Liver (tissue), 9 donors: ENCODE results near the gene TNS2. TPM values are rescaled to one million over a fixed set of nuclear protein-coding genes. Genes with fewer than 3 reads are reported as not detected.

Source experiments
- DNase-seq: peaks from one replicate; pipeline ENCODE4 v3.0.0-alpha.2; 2017; ENCODE audit warnings: low spot score
- H3K27ac ChIP-seq, 2 donors: one replicate each; pipeline ENCODE4 v1.7.0; 2013; ENCODE audit warnings: inconsistent platforms in 2 of 2, low read length in 2 of 2, control low read depth in 1 of 2, low read depth in 1 of 2, mild to moderate bottlenecking in 1 of 2
- H3K27me3 ChIP-seq, 4 donors: one replicate each; pipeline versions ENCODE4 v1.6.1 to v1.7.0; 2013; ENCODE audit warnings: low read length in 3 of 4, inconsistent platforms in 1 of 4, mild to moderate bottlenecking in 1 of 4, moderate library complexity in 1 of 4; ENCODE audit not compliant: control insufficient read depth in 4 of 4, insufficient read depth in 4 of 4
- H3K36me3 ChIP-seq, 4 donors: one replicate each; pipeline versions ENCODE4 v1.6.1 to v1.7.0; 2013; ENCODE audit warnings: low read length in 3 of 4, mild to moderate bottlenecking in 3 of 4, low read depth in 1 of 4, moderate library complexity in 1 of 4; ENCODE audit not compliant: control insufficient read depth in 4 of 4, insufficient read depth in 3 of 4
- H3K4me1 ChIP-seq, 4 donors: one replicate each; pipeline versions ENCODE4 v1.6.1 to v1.7.0; 2013; ENCODE audit warnings: low read length in 3 of 4, mild to moderate bottlenecking in 3 of 4, moderate library complexity in 1 of 4; ENCODE audit not compliant: control insufficient read depth in 4 of 4, insufficient read depth in 4 of 4
- H3K4me3 ChIP-seq, 3 donors: one replicate each; pipeline versions ENCODE4 v1.6.1 to v1.7.0; 2013; ENCODE audit warnings: low read length in 3 of 3, control low read depth in 1 of 3, low read depth in 1 of 3, mild to moderate bottlenecking in 1 of 3
- H3K9ac ChIP-seq, 2 donors: one replicate each; pipeline ENCODE4 v1.7.0; 2013; ENCODE audit warnings: low read length in 2 of 2, mild to moderate bottlenecking in 2 of 2, moderate library complexity in 2 of 2, control low read depth in 1 of 2, low read depth in 1 of 2
- H3K9me3 ChIP-seq, 4 donors: one replicate each; pipeline versions ENCODE4 v1.6.1 to v1.7.0; 2013; ENCODE audit warnings: low read length in 3 of 4; ENCODE audit not compliant: control insufficient read depth in 4 of 4
- EGR1 ChIP-seq, 2 donors: IDR thresholded peaks; 2 replicates each; pipeline ENCODE4 v1.6.1; 2016 to 2018; ENCODE audit warnings: antibody characterized with exemption in 2 of 2, low read depth in 2 of 2
- FOXA1 ChIP-seq: IDR thresholded peaks from 2 replicates; pipeline ENCODE4 v1.6.1; 2016; ENCODE audit warnings: antibody characterized with exemption
- GABPA ChIP-seq, 2 donors: IDR thresholded peaks in 1 of 2; conservative IDR thresholded peaks in 1 of 2; 2 replicates each; pipeline ENCODE4 v1.6.1; 2016; ENCODE audit warnings: antibody characterized with exemption in 2 of 2, mild to moderate bottlenecking in 1 of 2, moderate library complexity in 1 of 2
- JUND ChIP-seq, 2 donors: IDR thresholded peaks; 2 replicates each; pipeline ENCODE4 v1.6.1; 2016; ENCODE audit warnings: antibody characterized with exemption in 2 of 2
- RAD21 ChIP-seq, 2 donors: IDR thresholded peaks; 2 replicates each; pipeline ENCODE4 v1.6.1; 2016; ENCODE audit warnings: antibody characterized with exemption in 2 of 2, mild to moderate bottlenecking in 2 of 2
- RXRA ChIP-seq, 2 donors: IDR thresholded peaks; 2 replicates each; pipeline ENCODE4 v1.6.1; 2017 to 2018; ENCODE audit warnings: antibody characterized with exemption in 2 of 2, mild to moderate bottlenecking in 1 of 2
- SP1 ChIP-seq: IDR thresholded peaks from 2 replicates; pipeline ENCODE4 v1.6.1; 2018; ENCODE audit warnings: antibody characterized with exemption, mild to moderate bottlenecking
- TAF1 ChIP-seq: conservative IDR thresholded peaks from 2 replicates; pipeline ENCODE4 v1.6.1; 2016; ENCODE audit warnings: antibody characterized with exemption, mild to moderate bottlenecking
- YY1 ChIP-seq: IDR thresholded peaks from 2 replicates; pipeline ENCODE4 v1.6.1; 2016; ENCODE audit warnings: antibody characterized with exemption, mild to moderate bottlenecking
- WGBS: extraction: QIAGEN DNeasy Blood & Tissue Kit; methylation state at CpG from one replicate; pipeline ENCODE4 v1.1.7; 2013; 5-methylcytosine and 5-hydroxymethylcytosine counted together
- polyA plus RNA-seq, 2 donors: library from polyadenylated mRNA; stranded (reverse) in 1 of 2; unstranded in 1 of 2; fragments of 200-250 nt in 1 of 2; fragments of >200 nt in 1 of 2; fragmentation: Nextera tagmentation in 1 of 2; extraction: Ambion mirVana in 1 of 2; gene quantifications; one replicate each; pipeline versions ENCODE4 v1.2.1 to v1.2.3, GENCODE V29; 2013 to 2015
- total RNA-seq, 2 donors: library from RNA; depleted of rRNA; stranded (reverse); fragments of >200 nt; gene quantifications; one replicate each; pipeline ENCODE4 v1.2.3, GENCODE V29; 2014
- TF ChIP-seq, protein P1 (sequence below): IDR thresholded peaks from 2 replicates; pipeline ENCODE4 v1.6.1; 2016; ENCODE audit warnings: antibody characterized with exemption
- TF ChIP-seq, protein P2 (sequence below): IDR thresholded peaks from 2 replicates; pipeline ENCODE4 v1.6.1; 2016; ENCODE audit warnings: antibody characterized with exemption
- TF ChIP-seq, protein P3 (sequence below): IDR thresholded peaks from 2 replicates; pipeline ENCODE4 v1.6.1; 2016; ENCODE audit warnings: antibody characterized with exemption
- TF ChIP-seq, protein P4 (sequence below): fragments of 150-350 bp; IDR thresholded peaks from 2 replicates; pipeline ENCODE4 v1.5.1; 2017; ENCODE audit warnings: improper control_type of control experiment, low read depth, low read length; ENCODE audit not compliant: missing input control
- TF ChIP-seq, protein P5 (sequence below): IDR thresholded peaks from 2 replicates; pipeline ENCODE4 v1.6.1; 2016; ENCODE audit warnings: antibody characterized with exemption, mild to moderate bottlenecking
- donor health status: healthy.
- donor health status: healthy.
- donor health status: healthy.
- donor health status: healthy.
- donor health status: healthy.

TNS2 gene
- total and polyA plus RNA-seq, 4 donors = 11.7 to 94.0 (median 46.0) TPM

DNA sequence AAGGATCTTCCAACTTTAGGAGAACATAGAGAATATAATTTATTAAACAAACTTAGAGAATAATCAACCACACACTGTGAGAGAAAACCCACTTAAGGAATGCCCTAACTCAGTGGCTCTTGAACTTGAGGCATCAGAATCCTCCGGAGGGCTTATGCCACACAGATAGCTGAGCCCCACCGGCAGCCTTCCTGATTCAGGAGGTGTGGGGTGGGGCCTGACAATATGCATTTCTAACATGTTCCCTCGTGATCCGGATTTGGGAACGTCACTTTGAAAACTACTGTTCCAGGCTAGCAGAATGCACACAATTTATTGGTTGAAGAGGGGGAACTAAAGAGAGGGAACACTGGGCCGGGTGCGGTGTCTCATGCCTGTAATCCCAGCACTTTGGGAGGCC, 51.4 kb downstream of the TNS2 start:
- Histone ChIP-seq H3K9me3 (no peaks in the 10 kb centered on the region), H3K4me1 (peaks cover 21 to 57% (median 40%) of the 10 kb centered on the region in 4 donors), H3K27me3 (no peaks in the 10 kb centered on the region), H3K4me3 (no peak overlapping the region), H3K36me3 (no peaks in the 10 kb centered on the region), H3K27ac (no peak overlapping the region), H3K9ac (no peak overlapping the region)
- TF ChIP-seq, protein P1, sequence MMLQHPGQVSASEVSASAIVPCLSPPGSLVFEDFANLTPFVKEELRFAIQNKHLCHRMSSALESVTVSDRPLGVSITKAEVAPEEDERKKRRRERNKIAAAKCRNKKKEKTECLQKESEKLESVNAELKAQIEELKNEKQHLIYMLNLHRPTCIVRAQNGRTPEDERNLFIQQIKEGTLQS = no peak
- TF ChIP-seq, protein P2, sequence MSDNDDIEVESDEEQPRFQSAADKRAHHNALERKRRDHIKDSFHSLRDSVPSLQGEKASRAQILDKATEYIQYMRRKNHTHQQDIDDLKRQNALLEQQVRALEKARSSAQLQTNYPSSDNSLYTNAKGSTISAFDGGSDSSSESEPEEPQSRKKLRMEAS = no peak
- TF ChIP-seq, protein P3, sequence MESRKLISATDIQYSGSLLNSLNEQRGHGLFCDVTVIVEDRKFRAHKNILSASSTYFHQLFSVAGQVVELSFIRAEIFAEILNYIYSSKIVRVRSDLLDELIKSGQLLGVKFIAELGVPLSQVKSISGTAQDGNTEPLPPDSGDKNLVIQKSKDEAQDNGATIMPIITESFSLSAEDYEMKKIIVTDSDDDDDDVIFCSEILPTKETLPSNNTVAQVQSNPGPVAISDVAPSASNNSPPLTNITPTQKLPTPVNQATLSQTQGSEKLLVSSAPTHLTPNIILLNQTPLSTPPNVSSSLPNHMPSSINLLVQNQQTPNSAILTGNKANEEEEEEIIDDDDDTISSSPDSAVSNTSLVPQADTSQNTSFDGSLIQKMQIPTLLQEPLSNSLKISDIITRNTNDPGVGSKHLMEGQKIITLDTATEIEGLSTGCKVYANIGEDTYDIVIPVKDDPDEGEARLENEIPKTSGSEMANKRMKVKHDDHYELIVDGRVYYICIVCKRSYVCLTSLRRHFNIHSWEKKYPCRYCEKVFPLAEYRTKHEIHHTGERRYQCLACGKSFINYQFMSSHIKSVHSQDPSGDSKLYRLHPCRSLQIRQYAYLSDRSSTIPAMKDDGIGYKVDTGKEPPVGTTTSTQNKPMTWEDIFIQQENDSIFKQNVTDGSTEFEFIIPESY = no peak
- TF ChIP-seq JUND (IDR thresholded peaks at IDR 0.05) (no peak), SP1 (no peak), FOXA1 (no peak), YY1 (no peak), RAD21 (IDR thresholded peaks at IDR 0.05) (no peak), TAF1 (no peak), RXRA (IDR thresholded peaks at IDR 0.05) (no peak), GABPA (IDR thresholded peaks at IDR 0.05 in 1 of 2, conservative IDR thresholded peaks at IDR 0.05 in 1 of 2) (no peak), EGR1 (IDR thresholded peaks at IDR 0.05; ENCODE audit: low read depth in 2 of 2) (no peak)
- TF ChIP-seq, protein P4, sequence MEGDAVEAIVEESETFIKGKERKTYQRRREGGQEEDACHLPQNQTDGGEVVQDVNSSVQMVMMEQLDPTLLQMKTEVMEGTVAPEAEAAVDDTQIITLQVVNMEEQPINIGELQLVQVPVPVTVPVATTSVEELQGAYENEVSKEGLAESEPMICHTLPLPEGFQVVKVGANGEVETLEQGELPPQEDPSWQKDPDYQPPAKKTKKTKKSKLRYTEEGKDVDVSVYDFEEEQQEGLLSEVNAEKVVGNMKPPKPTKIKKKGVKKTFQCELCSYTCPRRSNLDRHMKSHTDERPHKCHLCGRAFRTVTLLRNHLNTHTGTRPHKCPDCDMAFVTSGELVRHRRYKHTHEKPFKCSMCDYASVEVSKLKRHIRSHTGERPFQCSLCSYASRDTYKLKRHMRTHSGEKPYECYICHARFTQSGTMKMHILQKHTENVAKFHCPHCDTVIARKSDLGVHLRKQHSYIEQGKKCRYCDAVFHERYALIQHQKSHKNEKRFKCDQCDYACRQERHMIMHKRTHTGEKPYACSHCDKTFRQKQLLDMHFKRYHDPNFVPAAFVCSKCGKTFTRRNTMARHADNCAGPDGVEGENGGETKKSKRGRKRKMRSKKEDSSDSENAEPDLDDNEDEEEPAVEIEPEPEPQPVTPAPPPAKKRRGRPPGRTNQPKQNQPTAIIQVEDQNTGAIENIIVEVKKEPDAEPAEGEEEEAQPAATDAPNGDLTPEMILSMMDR = no peak
- TF ChIP-seq, protein P5, sequence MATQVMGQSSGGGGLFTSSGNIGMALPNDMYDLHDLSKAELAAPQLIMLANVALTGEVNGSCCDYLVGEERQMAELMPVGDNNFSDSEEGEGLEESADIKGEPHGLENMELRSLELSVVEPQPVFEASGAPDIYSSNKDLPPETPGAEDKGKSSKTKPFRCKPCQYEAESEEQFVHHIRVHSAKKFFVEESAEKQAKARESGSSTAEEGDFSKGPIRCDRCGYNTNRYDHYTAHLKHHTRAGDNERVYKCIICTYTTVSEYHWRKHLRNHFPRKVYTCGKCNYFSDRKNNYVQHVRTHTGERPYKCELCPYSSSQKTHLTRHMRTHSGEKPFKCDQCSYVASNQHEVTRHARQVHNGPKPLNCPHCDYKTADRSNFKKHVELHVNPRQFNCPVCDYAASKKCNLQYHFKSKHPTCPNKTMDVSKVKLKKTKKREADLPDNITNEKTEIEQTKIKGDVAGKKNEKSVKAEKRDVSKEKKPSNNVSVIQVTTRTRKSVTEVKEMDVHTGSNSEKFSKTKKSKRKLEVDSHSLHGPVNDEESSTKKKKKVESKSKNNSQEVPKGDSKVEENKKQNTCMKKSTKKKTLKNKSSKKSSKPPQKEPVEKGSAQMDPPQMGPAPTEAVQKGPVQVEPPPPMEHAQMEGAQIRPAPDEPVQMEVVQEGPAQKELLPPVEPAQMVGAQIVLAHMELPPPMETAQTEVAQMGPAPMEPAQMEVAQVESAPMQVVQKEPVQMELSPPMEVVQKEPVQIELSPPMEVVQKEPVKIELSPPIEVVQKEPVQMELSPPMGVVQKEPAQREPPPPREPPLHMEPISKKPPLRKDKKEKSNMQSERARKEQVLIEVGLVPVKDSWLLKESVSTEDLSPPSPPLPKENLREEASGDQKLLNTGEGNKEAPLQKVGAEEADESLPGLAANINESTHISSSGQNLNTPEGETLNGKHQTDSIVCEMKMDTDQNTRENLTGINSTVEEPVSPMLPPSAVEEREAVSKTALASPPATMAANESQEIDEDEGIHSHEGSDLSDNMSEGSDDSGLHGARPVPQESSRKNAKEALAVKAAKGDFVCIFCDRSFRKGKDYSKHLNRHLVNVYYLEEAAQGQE = no peak
- 92% methylated on average over 7 of the region's 7 CpGs for WGBS
- no peak for DNase-seq
